IPS-18c (cell line): ENCODE results near the gene BTBD9.

ENCODE experiments used
- H3K4me3 ChIP-seq: 2 replicates; pipeline ENCODE4 v1.7.0; 2013; ENCODE audit warnings: low read depth, mild to moderate bottlenecking, low read length, moderate library complexity; ENCODE audit not compliant: insufficient read depth
- H3K9me3 ChIP-seq: one replicate; pipeline ENCODE4 v1.6.1; 2013; ENCODE audit warnings: mild to moderate bottlenecking, low read length, moderate library complexity; ENCODE audit not compliant: control insufficient read depth, insufficient read depth

Gene BTBD9

DNA sequence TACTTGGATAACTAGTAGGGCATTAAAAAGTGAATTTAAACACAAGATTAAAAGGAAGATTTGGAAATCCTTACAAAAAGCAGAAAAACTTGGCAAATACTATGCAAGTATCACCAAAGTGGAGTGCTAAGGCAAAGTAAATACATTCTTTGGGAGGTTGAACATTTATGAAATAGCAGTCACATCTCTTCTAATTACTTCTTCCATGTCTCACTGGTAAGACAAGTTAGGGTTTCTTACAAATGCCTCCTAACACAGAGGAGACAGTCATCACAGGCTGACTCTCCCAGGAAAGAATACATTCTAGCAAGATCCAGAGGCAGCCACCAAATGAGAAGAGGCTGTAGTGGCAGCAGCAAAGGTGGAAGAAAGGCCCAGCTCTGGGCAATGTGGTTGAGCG, 298.2 kb downstream of the BTBD9 start:
- no peak overlapping the region for H3K4me3 ChIP-seq

DNA sequence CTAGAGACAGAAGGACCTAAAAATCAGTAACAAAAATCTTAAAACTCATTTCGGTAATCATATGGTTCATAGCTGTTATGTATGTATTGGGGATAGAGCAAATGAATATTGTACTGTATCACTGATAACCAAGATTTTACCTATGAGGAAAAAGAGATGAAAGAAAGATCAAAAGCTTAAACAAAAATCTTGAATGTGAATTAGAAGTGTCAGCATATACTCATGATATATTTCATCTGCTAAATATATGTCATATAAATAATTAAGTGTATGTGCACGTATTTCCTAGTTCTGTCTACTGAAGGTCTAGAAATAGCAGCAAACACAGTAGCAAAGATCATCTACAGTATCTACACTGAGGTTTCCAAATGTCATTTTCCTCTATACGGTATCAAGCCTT, 299.8 kb downstream of the BTBD9 start:
- H3K4me3 ChIP-seq, result no peak overlapping the region
- H3K9me3 ChIP-seq, result no peaks in the 10 kb centered on the region

More for the DNA sequence above, 298.2 kb downstream of the BTBD9 start:
- no peaks in the 10 kb centered on the region for H3K9me3 ChIP-seq

GRCh38 chr6:38337819-38338465, 301.8 kb downstream of the BTBD9 start:
- Histone ChIP-seq H3K9me3 (no peaks in the 10 kb centered on the region), H3K4me3 (no peak overlapping the region)

GRCh38 chr6:38336922-38337321, 302.8 kb downstream of the BTBD9 start:
- Histone ChIP-seq H3K9me3 (no peaks in the 10 kb centered on the region), H3K4me3 (no peak overlapping the region)

DNA sequence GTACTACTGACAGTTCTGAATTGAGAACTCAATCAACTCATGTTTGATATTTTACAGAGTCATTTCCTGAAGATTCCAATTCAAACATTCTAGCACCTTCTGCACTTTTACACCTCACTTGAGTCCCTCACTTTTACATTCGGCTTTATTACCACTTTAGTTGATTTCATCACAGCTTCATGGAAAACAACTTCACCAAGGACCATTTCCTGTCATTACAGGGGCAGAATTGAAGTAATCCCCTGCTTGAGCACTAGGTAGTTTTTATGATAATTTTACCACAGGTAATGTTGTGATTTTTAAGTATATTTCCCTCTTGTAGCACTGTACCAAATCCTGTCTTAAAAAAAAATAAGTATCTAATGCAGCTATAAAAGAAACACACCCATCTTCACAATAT, 312.9 kb downstream of the BTBD9 start:
- no peak overlapping the region for H3K4me3 ChIP-seq

DNA sequence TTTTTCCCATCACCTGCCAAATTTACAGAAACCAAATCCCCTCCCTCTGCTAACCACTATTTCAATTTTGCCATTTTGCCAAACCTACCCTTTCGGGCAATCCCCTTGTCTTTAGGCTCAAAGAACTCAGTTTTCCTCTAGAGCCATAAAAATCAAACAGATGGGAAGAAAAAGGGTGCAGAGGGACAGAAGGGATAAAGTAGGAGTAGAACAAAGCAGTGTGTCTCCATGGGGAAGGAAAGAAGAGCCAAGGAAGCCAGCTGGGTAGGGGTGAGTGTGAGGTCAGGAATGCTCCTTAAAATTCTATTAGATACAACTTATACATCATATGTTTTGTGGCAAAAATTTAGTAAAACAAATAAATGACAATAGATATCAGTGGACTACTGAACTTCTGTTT, 316.5 kb downstream of the BTBD9 start:
- H3K4me3 ChIP-seq, result no peak overlapping the region
- H3K9me3 ChIP-seq, result no peaks in the 10 kb centered on the region

More for the DNA sequence above, 312.9 kb downstream of the BTBD9 start:
- H3K9me3 ChIP-seq, result no peaks in the 10 kb centered on the region

DNA sequence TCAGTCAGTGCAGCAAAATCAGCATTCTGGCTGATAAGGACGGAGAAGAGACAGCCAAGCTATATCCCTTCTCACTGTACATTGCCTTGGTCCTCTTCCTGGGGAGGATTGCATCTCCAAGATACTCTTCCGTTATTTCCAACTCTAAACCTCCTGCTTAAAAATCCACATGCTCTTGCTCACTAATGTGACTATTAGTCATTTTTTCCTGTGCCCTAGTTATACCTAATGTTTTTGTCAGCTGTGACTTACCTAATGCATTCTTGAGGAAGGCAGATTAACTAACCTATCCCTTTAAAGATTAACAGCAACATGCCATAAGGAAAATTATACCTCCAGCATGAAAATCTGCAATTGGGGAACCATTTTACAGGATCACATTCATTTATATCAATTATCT, 317.6 kb downstream of the BTBD9 start:
- H3K4me3 ChIP-seq, result no peak overlapping the region
- H3K9me3 ChIP-seq, result no peaks in the 10 kb centered on the region

GRCh38 chr6:38320843-38321242, 318.9 kb downstream of the BTBD9 start:
- Histone ChIP-seq H3K9me3 (no peaks in the 10 kb centered on the region), H3K4me3 (no peak overlapping the region)

DNA sequence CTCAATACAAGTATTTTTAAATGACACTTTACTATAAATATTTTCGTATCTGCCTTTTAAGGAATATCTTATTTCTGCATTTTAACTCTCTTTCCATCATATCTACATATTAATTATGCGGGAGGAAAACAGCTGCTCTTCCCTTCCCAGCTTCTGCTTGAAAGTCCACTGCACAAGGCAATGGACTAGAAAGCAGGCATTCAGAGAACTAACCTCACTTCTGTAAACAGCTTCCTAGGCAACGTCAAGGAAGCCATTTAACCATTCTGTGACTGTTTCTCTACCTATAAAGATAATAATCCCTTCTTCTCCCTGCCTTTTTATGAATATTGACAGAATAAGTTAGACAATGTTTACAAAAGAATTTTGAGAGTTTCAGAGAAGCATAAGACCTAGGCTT, 319.4 kb downstream of the BTBD9 start:
- Histone ChIP-seq H3K9me3 (no peaks in the 10 kb centered on the region), H3K4me3 (no peak overlapping the region)

- no peaks in the 10 kb centered on the region for H3K9me3 ChIP-seq
- H3K4me3 ChIP-seq, result no peak overlapping the region
Measured at GRCh38 chr6:38319256-38320212, 320.2 kb downstream of the BTBD9 start.

- H3K9me3 ChIP-seq, result no peaks in the 10 kb centered on the region
- no peak overlapping the region for H3K4me3 ChIP-seq
Measured at GRCh38 chr6:38316099-38316868, 323.4 kb downstream of the BTBD9 start.

DNA sequence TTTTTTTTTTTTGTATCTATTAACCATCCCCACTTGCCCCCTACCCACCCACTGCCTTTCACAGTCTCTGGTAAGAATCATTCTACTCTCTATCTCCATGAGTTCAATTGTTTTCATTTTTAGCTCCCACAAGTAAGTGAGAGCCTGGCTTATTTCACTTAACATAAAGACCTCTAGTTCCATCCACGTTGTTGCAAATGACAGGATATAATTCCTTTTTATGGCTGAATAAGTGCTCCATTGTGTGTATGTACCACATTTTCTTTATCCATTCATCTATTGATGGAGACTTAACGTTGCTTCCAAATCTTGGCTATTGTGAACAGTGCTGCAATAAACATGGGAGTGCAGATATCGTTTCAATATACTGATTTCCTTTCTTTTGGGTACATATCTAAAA, 328.5 kb downstream of the BTBD9 start:
- H3K4me3 ChIP-seq, result no peak overlapping the region
- peaks cover 3% of the 10 kb centered on the region for H3K9me3 ChIP-seq

GRCh38 chr6:38310061-38310460, 329.7 kb downstream of the BTBD9 start:
- Histone ChIP-seq H3K4me3 (no peak overlapping the region), H3K9me3 (peaks cover 3% of the 10 kb centered on the region)

- Histone ChIP-seq H3K9me3 (peaks cover 3% of the 10 kb centered on the region), H3K4me3 (no peak overlapping the region)
Measured at GRCh38 chr6:38307740-38308139, 332.0 kb downstream of the BTBD9 start.

DNA sequence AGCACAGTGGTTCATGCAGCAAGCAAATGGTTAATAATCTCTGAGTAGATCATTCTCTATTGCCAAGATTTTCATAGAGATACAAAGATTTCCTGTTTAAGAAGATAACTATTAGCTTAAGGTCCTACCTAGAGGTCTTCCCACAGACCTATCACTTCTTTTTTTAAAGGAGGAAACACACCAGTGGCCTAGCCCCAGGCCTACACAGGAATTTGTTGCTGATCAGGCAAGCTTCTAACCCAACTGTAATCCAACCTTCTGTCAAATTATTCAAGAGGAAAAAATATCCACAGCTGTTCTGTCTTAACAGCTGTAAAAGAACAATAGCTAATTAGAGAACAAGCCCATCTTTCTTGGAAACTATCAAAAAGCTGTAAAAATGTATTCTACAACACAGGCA, 332.8 kb downstream of the BTBD9 start:
- Histone ChIP-seq H3K9me3 (peaks cover 3% of the 10 kb centered on the region), H3K4me3 (no peak overlapping the region)

- Histone ChIP-seq H3K4me3 (no peak overlapping the region), H3K9me3 (peaks cover 3% of the 10 kb centered on the region)
Measured at GRCh38 chr6:38305995-38306681, 333.6 kb downstream of the BTBD9 start.

DNA sequence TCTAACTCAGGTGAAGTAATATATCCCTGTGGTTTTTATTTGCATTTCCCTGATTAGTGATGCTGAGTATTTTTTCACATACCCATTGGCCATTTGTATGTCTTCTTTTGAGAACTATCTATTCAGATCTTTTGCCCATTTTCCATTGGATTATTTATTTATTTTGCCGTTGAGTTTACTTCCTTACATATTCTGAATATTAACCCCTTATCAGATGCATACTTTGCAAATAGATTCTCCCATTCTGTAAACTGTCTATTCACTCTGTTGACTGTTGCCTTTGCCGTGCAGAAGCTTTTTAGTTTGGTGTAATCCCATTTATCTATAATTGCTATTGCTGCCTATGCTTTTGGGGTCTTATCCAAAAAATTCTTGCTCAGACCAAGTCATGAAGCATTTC, 336.9 kb downstream of the BTBD9 start:
- Histone ChIP-seq H3K9me3 (no peaks in the 10 kb centered on the region), H3K4me3 (no peak overlapping the region)
